ENCODE measurements around the gene CBLIF.

DNA sequence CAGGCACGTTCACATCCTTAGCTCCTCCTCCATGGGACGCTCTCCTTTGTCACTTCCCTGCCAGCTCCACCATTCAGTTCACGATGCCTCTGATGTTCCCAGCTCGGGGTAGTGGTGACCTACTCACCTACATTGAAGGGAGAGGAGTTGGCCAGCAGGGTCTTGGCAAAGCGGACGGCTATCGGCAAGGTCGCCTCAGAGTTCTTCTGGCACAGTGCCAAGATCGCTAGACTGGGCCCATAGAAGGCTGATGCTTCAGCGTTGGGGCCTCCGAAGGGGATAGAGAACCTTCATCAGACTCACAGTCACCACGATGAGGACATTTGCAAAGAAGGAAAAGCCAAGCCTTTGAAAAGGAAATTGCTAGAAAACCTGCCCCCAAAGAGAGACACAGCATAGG, 3.0 kb downstream of the CBLIF start:
- TF ChIP-seq, protein P1, sequence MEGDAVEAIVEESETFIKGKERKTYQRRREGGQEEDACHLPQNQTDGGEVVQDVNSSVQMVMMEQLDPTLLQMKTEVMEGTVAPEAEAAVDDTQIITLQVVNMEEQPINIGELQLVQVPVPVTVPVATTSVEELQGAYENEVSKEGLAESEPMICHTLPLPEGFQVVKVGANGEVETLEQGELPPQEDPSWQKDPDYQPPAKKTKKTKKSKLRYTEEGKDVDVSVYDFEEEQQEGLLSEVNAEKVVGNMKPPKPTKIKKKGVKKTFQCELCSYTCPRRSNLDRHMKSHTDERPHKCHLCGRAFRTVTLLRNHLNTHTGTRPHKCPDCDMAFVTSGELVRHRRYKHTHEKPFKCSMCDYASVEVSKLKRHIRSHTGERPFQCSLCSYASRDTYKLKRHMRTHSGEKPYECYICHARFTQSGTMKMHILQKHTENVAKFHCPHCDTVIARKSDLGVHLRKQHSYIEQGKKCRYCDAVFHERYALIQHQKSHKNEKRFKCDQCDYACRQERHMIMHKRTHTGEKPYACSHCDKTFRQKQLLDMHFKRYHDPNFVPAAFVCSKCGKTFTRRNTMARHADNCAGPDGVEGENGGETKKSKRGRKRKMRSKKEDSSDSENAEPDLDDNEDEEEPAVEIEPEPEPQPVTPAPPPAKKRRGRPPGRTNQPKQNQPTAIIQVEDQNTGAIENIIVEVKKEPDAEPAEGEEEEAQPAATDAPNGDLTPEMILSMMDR (IDR thresholded peaks at IDR 0.05): no peak
- no peak for TF ChIP-seq POLR2A (IDR thresholded peaks at IDR 0.05)
